HTR-8/SVneo (cell line): ENCODE results near the gene KANSL1.
A peak's percentile ranks its signal among the peaks of the same experiment; 100 is the strongest.
"Not testable (repeated sequence)": the region's sequence is repeated elsewhere in the genome, so short reads cannot be mapped to it uniquely, and the experiment has no call there.

ENCODE experiments used
- DNase-seq: peaks from one replicate; pipeline ENCODE4 v3.0.0; 2011; ENCODE audit warnings: low spot score, mixed read lengths; ENCODE audit not compliant: insufficient read length
- FAIRE-seq: peaks from 2 replicates; lab custom pipeline; 2011; peaks lifted over from hg19 to GRCh38; lab: Jason Lieb, UNC

KANSL1 gene

DNA sequence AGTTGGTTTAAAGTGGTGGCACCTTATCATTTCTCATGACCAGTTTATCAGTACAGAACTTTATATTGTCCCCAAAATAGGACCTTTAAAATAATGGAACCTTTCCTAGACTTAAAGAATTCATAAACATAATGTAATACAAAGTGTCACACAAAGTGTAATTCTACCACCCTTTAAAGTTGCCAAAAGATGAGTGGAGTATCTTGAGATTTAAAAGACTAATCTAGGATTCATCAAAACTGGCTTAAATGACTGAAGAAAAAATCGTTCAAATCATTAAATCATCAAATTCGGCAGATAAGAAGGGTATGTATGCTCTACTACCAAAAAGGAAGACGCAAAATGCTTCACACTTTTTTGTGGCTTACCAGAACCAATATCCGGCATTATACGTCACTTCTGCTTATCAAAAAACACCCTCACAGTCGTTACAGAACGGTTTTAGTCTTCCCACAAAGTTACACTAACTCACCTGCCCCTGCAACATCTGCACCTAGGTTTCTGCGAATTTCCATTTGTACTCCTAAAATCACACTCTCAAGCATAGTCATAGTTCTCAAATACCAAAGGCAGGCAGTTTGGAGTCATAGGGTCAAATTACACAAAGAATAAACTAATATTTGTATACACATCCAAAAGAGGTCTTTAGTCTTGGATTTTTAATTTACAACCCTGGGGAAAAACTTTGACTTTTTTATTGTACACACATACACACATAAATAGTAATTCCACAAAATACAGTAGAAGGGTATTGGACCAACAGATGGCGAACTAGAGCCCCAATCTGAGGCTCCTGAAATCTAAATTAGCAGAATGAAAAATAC, 1.4 kb upstream of the KANSL1 start:
- no peak for FAIRE-seq

DNA sequence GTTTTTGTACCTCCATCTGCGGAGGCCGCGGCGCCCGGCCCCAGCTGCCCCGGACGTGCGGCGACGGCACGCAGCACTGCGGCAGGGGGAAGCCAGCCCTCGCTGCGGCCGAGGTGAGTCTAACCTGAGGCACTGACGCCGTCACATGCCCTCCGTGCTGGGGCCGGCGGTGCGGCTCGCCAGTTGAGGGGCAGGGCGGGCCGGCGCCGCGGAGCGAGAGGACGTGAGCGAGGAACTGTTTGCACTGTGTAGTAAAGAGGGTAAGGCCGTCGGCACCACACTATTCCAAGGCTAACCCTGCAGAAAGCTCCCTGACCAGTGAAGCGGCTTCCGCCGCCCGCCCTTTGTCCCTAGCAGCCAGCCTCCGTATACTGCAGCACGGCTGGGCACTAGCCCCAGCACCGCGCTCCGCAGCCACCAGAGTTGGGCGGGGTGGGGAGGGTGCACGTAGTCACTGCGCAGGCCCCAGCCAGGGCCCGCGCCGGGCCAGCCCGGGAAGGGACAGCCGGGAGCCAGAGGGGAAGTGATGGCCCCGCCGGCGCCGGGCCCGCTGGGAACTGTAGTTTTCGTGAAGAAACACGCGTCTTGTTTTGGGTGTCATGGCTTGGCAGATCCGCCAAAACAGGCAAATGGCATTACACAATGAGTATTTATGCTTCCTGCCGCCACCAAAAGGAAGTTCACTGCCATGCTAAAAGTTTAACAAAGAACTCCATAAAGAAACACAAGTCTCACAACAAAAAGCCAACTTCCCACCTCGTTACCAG, 580 bp upstream of the KANSL1 start:
- DNase-seq (peak; percentile 97), FAIRE-seq (peak; percentile 87)

More for the DNA sequence above, 1.4 kb upstream of the KANSL1 start:
- no peak for DNase-seq

DNA sequence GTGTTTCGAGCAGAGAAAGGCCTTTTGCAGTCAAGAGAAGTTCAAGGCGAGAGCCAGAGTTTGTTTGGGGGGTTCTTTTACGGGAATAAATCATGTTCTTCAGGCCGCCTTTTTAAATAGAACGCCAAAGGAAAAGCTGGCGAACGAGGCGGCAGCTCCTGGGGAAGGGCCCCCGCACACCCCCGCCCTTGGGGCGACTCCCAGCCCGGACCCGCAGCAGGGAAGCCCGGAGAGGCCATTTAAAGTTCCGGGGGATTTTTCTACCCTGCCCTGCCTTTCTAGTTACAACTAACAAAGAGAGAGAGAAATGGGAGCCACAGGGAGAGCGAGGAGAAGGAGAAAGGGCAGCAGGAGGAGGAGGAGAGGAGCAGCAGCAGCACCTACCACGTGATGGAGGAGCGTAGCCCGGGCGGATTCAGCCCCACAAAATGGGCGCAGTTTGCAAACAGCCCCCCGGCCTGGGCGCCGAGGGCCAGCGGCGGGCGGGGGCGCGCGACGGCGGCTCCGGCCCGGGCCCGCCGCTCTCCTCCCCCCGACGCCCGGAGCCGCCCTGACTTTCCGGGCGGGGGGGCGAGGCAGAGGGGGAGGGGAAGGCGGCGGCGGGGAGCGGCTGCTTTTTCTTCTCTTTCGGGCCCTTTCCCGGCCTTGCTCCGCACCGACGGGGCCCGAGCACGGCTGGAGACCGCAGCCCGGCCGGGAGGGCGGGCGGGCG, 634 bp downstream of the KANSL1 start:
- no peak for FAIRE-seq
- DNase-seq = peak; percentile 64

DNA sequence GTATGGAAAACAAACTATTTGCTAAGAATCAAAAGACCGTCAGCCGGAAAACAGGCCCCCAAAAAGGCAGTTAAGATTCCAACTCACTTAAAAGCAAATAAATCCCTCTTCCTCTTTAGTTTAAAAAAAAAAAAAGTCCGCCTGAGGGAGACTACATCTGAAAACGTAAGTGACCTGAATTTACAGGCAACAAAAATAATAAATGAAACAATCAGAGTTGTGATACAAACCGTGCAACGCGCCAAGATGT, 1.1 kb downstream of the KANSL1 start:
- FAIRE-seq (no peak), DNase-seq (no peak)

DNA sequence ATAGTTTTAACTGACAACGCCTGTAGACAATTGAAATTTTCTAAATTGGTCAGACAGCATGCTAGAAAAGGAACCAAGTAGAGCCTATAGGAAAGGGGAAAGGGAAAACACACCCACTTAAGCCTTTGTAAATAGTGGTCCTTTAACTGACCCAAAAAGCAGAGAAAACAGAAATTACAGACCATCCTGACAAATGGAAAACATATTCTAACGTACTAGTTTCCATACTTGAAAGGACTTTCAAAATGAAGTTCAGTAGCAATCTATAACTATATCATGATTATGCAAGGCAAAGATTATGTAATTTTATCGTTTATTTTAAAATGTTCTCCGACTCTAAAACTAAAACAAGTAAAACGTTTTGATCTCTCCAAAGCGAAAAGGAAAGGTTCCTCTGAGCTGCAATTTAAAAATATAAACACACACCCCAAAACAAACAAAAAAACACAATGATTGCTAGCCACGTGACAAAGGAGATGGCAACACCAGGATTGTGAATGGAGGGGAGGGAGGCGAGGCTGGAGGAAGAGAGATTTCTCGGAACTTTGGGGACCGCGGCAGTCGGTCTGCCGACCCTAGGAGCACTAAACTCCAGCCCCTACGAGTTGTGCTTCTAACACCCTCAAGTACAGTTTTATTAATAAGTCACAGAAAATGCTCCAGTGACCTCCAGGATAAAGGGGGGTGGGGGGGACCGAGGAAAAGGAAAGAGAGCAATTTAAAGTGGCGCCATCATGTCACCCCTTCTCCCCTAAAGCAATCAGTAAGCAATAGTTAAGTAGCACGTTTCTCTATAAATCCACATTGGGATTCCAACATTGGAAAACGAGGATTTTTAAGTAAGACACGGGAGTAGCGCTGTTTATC, 1.7 kb downstream of the KANSL1 start:
- FAIRE-seq (no peak), DNase-seq (peak; percentile 64)

DNA sequence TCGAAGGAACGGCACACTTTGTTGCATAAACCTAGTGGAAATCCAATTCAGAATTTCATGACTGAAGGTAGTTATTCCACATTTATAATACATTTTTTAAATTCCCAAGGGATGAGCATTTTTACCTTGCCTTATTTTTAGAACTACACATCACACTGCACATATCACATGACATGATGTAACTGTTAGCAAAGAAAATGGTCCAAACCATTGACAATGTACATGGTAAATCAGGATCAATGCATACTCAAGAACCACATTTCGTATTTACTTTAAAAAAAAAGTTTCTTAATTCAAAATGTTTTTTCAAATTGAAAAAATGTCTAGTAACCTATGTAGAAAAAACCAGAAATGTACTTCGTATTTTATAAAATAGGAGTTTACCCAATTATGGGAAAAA, 2.5 kb downstream of the KANSL1 start:
- DNase-seq (no peak), FAIRE-seq (no peak)

DNA sequence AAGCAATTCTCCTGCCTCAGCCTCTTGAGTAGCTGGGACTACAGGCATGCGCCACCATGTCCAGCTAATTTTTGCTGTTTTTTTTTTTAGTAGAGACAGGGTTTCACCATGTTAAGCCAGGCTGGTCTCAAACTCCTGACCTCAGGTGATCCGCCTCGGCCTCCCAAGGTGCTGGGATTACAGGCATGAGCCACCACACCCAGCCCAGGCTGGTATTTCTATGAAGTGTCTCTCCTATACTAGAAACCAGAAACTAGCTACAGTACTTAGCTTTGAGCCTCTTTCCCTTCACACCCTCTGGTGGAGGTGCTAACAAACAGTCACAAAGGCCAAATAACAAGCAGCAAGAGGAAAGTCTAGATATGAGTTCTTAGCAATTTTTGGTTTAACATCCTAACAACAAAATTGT, 6.4 kb downstream of the KANSL1 start:
- DNase-seq, FAIRE-seq: not testable (repeated sequence)

DNA sequence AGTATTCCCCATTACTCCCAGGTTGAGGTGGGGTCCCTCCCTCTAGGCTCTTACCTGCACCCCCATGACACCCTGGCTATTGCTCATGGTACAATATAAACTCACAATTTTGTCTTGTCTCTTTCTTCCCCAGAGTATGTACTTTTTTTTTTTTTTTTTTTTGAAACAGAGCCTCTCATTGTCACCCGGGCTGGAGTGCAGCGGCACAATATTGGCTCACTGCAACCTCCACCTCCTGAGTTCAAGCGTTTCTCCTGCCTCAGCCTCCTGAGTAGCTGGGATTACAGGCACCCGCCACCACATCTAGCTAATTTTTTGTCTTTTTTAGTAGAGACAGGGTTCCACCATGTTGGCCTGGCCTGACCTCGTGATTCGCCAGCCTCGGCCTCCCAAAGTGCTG, 8.5 kb downstream of the KANSL1 start:
- FAIRE-seq = no peak
- DNase-seq = no peak

DNA sequence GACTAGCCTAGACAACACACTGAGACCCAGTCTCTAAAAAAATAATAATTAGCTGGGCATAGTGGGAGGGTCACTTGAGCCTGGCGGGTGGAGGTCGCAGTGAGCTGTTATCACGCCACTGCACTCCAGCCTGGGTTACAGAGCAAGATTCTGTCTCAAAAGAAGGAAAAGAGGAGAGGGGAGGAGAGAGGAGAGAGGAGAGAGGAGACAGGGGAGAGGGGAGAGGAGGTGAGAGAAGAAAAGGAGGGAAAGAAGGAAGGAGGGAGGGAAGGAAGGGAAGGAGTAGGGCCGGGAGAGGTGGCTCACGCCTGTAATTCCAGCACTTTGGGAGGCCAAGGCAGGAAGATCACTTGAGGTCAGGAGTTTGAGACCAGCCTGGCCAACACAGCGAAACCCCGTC, 9.8 kb downstream of the KANSL1 start:
- DNase-seq, FAIRE-seq: not testable (repeated sequence)

DNA sequence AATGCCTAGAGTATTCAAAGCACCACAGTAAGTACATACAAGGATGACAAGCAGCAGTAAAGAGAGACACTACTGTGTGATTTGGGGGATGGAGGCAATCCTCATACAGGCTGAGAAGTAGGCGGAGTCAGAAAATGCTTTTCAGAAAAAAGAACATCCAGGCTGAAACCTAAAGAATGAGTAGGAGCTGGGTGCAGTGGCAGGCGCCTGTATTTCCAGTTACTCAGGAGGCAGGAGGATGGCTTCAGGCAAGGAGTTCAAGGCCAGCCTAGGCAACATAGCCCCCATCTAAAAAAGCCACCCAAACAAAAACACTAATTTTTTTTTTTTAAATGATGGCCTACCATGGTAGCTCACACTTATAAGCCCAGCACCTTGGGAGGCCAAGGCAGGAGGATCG, 10.3 kb downstream of the KANSL1 start:
- FAIRE-seq (no peak), DNase-seq (no peak)

DNA sequence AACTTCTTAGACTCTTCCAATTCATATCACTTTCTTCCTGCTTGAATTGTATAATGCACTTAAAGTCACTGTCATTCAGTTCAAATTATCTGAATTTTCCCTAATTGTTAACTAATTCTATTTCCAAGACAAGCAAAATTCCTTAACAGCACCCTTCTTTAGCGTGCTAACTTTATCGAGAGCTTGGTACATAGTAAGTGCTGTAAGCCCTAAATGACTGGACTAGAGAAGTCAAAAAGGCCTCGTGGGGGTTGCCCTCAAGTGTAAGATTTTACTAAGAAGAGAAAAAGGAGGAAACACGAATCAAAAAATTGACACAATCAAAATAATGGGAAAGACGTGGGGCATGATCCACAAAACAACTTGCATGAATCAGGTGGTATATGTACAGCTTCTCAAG, 11.3 kb downstream of the KANSL1 start:
- FAIRE-seq (no peak), DNase-seq (no peak)

DNA sequence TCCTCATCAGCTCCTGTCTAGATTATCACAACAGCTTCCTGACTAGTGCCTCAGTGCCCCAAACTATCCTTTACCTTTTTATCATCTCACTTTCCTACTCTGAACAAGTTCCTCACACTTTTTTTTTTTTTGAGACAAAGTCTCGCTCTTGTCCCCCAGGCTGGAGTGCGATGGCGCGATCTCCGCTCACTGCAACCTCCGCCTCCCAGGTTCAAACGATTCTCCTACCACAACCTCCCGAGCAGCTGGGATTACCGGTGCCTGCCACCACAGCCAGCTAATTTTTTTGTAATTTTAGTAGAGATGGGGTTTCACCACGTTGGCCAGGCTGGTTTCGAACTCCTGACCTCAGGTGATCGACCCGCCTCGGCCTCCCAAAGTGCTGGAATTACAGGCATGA, 11.9 kb downstream of the KANSL1 start:
- FAIRE-seq, DNase-seq: not testable (repeated sequence)

DNA sequence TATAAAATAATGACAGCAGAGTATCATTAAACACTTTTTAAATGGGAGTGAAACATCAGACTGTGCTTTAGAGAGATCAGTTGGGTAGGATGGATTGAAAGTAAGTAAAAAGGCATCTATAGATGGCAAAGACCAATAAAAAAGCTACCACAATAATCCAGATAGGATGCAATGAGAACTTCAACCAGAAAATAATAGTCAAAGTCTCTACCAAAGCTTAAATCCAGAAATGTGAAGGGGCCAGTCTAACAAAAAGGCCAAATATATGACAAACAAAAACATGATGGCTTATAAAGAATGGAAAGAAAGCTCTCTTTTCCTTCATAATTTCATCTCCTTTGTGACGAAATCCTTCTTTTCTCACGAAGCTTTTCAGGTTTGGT, 12.3 kb downstream of the KANSL1 start:
- no peak for DNase-seq
- no peak for FAIRE-seq

DNA sequence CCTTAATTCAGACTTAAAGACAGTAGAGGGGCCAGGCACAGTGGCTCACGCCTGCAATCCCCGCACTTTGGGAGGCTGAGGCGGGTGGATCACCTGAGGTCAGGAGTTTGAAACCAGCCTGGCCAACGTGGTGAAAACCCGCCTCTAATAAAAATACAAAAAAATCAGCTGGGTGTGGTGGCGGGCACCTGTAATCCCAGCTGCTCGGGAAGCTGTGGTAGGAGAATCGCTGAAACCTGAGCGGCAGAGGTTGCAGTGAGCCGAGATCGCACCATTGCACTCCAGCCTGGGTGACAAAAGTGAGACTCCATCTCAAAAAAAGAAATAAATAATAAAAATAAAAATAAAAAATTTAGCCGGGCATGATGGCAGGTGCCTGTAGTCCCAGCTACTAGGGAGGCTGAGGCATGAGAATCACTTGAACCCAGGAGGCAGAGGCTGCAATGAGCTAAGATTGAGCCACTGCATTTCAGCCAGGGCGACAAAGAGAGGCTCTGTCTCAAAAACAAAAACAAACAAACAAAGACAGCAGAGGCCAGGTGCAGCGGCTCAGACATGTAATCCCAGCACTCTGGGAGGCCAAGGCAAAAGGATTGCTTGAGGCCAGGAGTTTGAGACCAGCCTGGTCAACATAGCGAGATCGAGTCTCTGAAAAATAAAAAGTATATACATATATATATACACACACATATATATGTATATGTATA, 12.9 kb downstream of the KANSL1 start:
- not testable (repeated sequence) for FAIRE-seq, DNase-seq

DNA sequence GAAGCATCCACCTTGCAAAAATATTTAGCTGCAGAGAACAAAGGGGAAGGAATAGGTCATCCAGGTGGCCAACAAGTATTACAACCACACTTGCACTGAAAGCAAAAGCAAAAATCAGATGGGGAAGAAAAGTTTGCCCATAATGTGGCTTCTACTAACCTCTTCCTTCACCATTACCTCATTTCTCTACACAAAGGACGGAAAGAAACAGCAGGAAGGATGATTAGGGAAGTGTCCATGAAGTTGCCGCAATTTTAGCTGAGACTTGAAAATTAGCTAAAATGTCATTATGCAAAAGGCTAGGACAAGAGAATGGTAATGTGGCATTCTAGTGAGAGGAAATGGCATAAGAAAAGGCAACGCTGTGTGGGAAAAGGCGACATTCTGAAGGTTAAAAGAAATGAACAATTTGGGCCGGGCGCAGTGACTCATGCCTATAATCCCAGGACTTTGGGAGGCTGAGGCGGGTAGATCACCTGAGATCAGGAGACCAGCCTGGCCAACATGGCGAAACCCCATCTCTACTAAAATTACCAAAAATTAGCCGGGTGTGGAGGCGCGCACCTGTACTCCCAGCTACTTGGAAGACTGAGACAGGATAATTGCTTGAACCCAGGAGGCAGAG, 13.7 kb downstream of the KANSL1 start:
- FAIRE-seq (no peak), DNase-seq (no peak)

DNA sequence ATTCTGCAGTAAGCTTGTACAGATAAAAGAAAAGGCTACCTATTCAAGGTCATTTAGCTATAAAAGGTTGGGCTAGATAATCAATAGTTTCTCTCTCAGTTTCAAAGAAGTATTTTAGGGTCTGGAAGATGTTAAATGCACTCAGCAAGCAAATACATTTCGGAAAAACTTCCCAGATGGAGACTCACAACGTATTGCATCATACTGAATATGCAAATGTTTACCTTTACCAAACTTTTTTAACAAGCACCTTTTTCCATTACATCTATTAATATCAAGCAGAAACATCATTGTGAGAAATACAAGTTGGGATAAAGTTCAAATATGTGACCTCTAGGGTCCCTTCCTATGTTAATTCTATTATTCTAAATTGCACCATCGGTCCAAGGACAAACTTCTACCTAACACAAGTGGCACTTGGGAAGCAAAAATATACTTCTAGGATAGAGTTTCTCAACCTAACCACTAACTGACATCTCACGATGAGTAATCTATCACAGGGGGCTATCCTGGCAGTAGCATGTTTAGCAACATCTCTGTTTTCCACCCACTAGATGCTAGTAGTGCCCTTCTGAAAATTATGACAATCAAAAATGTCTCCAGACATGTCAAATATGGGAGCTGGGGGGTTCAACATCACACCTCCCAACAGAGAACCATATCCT, 14.5 kb downstream of the KANSL1 start:
- FAIRE-seq = no peak
- DNase-seq = peak; percentile 63

DNA sequence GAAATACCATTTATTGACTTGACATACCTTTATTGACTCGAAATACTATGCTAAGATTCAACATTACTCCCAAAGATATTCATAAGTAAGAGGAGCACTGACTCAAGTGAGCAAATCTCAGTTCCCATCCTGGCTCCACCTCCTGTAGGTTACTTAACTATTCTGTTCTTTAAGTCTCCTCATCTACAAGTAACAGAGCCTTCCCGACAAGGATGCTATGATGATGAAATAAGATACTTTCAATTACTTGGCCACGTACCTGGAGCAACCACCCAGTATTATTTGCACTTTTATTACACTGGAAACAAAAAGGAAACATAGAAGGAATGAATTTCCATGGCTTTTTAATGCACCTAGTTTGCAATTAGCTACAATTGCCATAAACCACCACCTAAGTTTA, 16.3 kb downstream of the KANSL1 start:
- DNase-seq (no peak), FAIRE-seq (no peak)

DNA sequence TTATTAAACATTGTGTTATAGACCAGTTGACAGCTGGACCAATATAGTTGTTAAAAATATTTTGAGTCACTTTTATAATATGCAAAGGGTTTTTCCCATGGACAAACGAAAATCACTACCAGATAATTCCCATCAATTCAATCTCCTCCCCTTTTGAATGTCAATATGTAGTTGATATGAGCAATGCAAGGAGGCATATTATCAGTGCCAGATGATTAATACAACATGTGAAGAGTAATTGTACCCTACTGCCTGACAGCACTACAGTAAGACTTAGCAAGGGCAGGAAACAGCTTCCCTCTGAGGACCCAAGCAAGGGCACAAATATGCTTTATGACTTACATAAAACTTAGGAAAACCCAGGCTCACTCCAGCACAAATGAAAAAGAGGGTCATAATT, 17.3 kb downstream of the KANSL1 start:
- FAIRE-seq (no peak), DNase-seq (no peak)

DNA sequence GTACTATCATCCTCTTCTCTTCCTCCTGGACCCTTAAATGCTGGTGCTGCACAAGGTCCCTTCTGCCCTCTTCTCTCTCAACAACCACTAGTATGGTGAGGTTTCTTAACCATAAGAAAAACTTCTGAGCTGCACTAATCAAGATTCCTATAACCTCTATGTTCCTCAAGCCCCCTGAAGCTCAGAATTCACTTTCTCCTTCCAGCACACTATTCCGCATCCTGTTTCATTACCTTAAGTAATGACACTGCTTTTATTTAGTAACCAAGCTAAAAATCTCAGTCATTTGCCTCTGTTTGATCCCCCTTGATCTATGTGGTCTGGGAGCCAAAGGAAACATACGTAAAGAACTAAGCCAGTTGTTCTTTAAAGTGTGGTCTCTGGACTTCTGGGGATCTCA, 20.1 kb downstream of the KANSL1 start:
- FAIRE-seq = no peak
- DNase-seq = no peak
